Mesenchymal stem cell (in vitro differentiated cells and primary cell): ENCODE data around the gene DIPK2B.

Source experiments
- DNase-seq: peaks from one replicate; pipeline ENCODE4 v3.0.0-alpha.2; 2013
- H2AFZ ChIP-seq: one replicate; pipeline ENCODE4 v1.6.1; 2013; ENCODE audit warnings: low read depth, mild to moderate bottlenecking, control low read depth, inconsistent platforms, low read length, moderate library complexity
- H2AK5ac ChIP-seq: 2 replicates; pipeline ENCODE4 v1.6.1; 2013; ENCODE audit warnings: low read length, moderate library complexity, mild to moderate bottlenecking, inconsistent platforms; ENCODE audit not compliant: severe bottlenecking
- H2BK120ac ChIP-seq: one replicate; pipeline ENCODE4 v1.6.1; 2013; ENCODE audit warnings: low read depth, mild to moderate bottlenecking, inconsistent platforms, low read length, moderate library complexity
- H2BK12ac ChIP-seq, 2 experiments: one replicate each; pipeline ENCODE4 v1.6.1; 2013; ENCODE audit warnings: inconsistent platforms in 2 of 2, low read length in 2 of 2, mild to moderate bottlenecking in 2 of 2, moderate library complexity in 2 of 2, control low read depth in 1 of 2
- H2BK15ac ChIP-seq: one replicate; pipeline ENCODE4 v1.6.1; 2013; ENCODE audit warnings: mild to moderate bottlenecking, low read depth, inconsistent platforms; ENCODE audit not compliant: poor library complexity, severe bottlenecking
- H2BK5ac ChIP-seq: 2 replicates; pipeline ENCODE4 v1.6.1; 2013; ENCODE audit warnings: low read depth, mild to moderate bottlenecking, low read length, control low read depth, inconsistent platforms; ENCODE audit not compliant: poor library complexity, severe bottlenecking
- H3K14ac ChIP-seq, 2 experiments: one replicate each; pipeline ENCODE4 v1.6.1; 2013; ENCODE audit warnings: inconsistent platforms in 2 of 2, low read length in 2 of 2, control low read depth in 1 of 2, mild to moderate bottlenecking in 1 of 2, moderate library complexity in 1 of 2
- H3K18ac ChIP-seq, 2 experiments: one replicate each; pipeline ENCODE4 v1.6.1; 2013; ENCODE audit warnings: inconsistent platforms in 2 of 2, low read length in 2 of 2, control low read depth in 1 of 2, low read depth in 1 of 2, mild to moderate bottlenecking in 1 of 2
- H3K23ac ChIP-seq, 2 experiments: one replicate each; pipeline ENCODE4 v1.6.1; 2013; ENCODE audit warnings: inconsistent platforms in 2 of 2, low read length in 2 of 2, mild to moderate bottlenecking in 2 of 2, moderate library complexity in 2 of 2, control low read depth in 1 of 2
- H3K27ac ChIP-seq: 2 replicates; pipeline ENCODE4 v1.5.1; 2013; ENCODE audit warnings: mild to moderate bottlenecking, moderate library complexity, low read length, control low read depth, inconsistent platforms; ENCODE audit not compliant: poor library complexity, severe bottlenecking
- H3K27me3 ChIP-seq, 2 experiments: 2 replicates each; pipeline versions ENCODE4 v1.6.1 to v1.7.0; 2013; ENCODE audit warnings: low read length in 2 of 2, mild to moderate bottlenecking in 2 of 2, moderate library complexity in 2 of 2, control low read depth in 1 of 2, inconsistent platforms in 1 of 2; ENCODE audit not compliant: control insufficient read depth in 1 of 2, insufficient read depth in 1 of 2
- H3K36me3 ChIP-seq, 2 experiments: 2 replicates each; pipeline versions ENCODE4 v1.6.1 to v1.7.0; 2013; ENCODE audit warnings: low read length in 2 of 2, control low read depth in 1 of 2, inconsistent platforms in 1 of 2, low read depth in 1 of 2, mild to moderate bottlenecking in 1 of 2; ENCODE audit not compliant: insufficient read depth in 2 of 2, control insufficient read depth in 1 of 2
- H3K4ac ChIP-seq, 2 experiments: one replicate each; pipeline ENCODE4 v1.6.1; 2013; ENCODE audit warnings: inconsistent platforms in 2 of 2, low read length in 2 of 2, mild to moderate bottlenecking in 2 of 2, moderate library complexity in 2 of 2, control low read depth in 1 of 2, low read depth in 1 of 2
- H3K4me1 ChIP-seq: 2 replicates; pipeline ENCODE4 v1.6.1; 2013; ENCODE audit warnings: low read depth, low read length, control low read depth; ENCODE audit not compliant: control insufficient read depth, insufficient read depth
- H3K4me2 ChIP-seq: 2 replicates; pipeline ENCODE4 v1.6.1; 2013; ENCODE audit warnings: low read length, mild to moderate bottlenecking, inconsistent platforms; ENCODE audit not compliant: poor library complexity, severe bottlenecking
- H3K4me3 ChIP-seq, 2 experiments: 2 replicates each; pipeline versions ENCODE4 v1.5.1 to v1.7.0; 2013; ENCODE audit warnings: low read length in 2 of 2, mild to moderate bottlenecking in 2 of 2, control low read depth in 1 of 2, low read depth in 1 of 2; ENCODE audit not compliant: insufficient read depth in 1 of 2
- H3K79me1 ChIP-seq: replicated peaks from 2 replicates; pipeline ENCODE4 v1.6.1; 2013; ENCODE audit warnings: mild to moderate bottlenecking, control low read depth, low read length, inconsistent platforms; ENCODE audit not compliant: poor library complexity, severe bottlenecking
- H3K9ac ChIP-seq: 2 replicates; pipeline ENCODE4 v1.7.0; 2013; ENCODE audit warnings: mild to moderate bottlenecking, low read length, moderate library complexity
- H3K9me3 ChIP-seq: 2 replicates; pipeline ENCODE4 v1.7.0; 2013; ENCODE audit warnings: mild to moderate bottlenecking, low read length; ENCODE audit not compliant: control insufficient read depth
- H4K8ac ChIP-seq: one replicate; pipeline ENCODE4 v1.6.1; 2013; ENCODE audit warnings: inconsistent platforms, mild to moderate bottlenecking, low read length, moderate library complexity
- H4K91ac ChIP-seq: one replicate; pipeline ENCODE4 v1.6.1; 2013; ENCODE audit warnings: mild to moderate bottlenecking, low read length, inconsistent platforms
- WGBS: methylation state at CpG from one replicate; pipeline ENCODE4 v1.1.7; 2013; ENCODE audit warnings: mixed read lengths; 5-methylcytosine and 5-hydroxymethylcytosine counted together

Gene DIPK2B

DNA sequence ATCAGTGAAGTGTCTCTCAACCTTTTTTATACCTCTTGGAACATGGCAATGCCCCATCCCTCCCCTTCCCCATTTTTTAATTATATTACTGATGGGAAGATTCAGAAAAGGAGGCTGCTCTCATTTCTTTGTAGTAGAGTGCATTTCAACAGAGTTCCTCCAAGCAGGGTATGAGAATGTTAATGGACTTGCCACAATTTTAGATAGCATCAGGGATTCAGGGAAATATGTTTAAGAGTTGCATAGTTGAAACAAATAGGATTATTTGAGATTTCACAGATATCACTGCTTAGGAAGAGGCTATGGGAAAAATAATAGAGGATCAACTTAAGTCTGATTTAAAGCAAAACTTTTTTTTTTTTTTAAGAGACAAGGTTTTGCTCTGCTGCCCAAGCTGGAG is 46.2 kb downstream of the DIPK2B start:
- Histone ChIP-seq H2AK5ac (no peak overlapping the region), H2BK15ac (no peak overlapping the region), H3K27ac (no peak overlapping the region), H3K18ac (no peak overlapping the region), H3K4me2 (no peak overlapping the region), H4K8ac (no peak overlapping the region), H3K14ac (no peak overlapping the region), H3K9ac (no peak overlapping the region), H2BK5ac (no peak overlapping the region), H3K23ac (no peak overlapping the region), H3K36me3 (no peaks in the 10 kb centered on the region), H3K79me1 (no peaks in the 10 kb centered on the region), H3K4me1 (no peaks in the 10 kb centered on the region), H3K27me3 (peaks cover 0 to 24% of the 10 kb centered on the region in 2 experiments), H2BK12ac (no peak overlapping the region), H4K91ac (no peak overlapping the region), H3K4ac (no peak overlapping the region), H2BK120ac (no peak overlapping the region), H3K9me3 (no peaks in the 10 kb centered on the region), H2AFZ (no peak overlapping the region), H3K4me3 (no peak overlapping the region)
- no peak for DNase-seq

- H3K36me3 ChIP-seq: no peaks in the 10 kb centered on the region
- H3K4me1 ChIP-seq: no peaks in the 10 kb centered on the region
- H2BK5ac ChIP-seq: no peak overlapping the region
- WGBS: 100% methylated on average over 2 of the region's 4 CpGs
- no peak overlapping the region for H2BK15ac ChIP-seq
- peaks cover 0 to 29% of the 10 kb centered on the region in 2 experiments for H3K27me3 ChIP-seq
- no peak overlapping the region for H3K14ac ChIP-seq
- no peak overlapping the region for H3K23ac ChIP-seq
- no peak overlapping the region for H3K18ac ChIP-seq
- H3K9ac ChIP-seq: no peak overlapping the region
- no peak overlapping the region for H3K27ac ChIP-seq
- H3K4me2 ChIP-seq: no peak overlapping the region
- no peaks in the 10 kb centered on the region for H3K79me1 ChIP-seq
- no peak for DNase-seq
- H4K8ac ChIP-seq: no peak overlapping the region
- H2BK12ac ChIP-seq: no peak overlapping the region
- no peaks in the 10 kb centered on the region for H3K9me3 ChIP-seq
- H4K91ac ChIP-seq: no peak overlapping the region
- H3K4me3 ChIP-seq: no peak overlapping the region
- no peak overlapping the region for H2AK5ac ChIP-seq
- no peak overlapping the region for H2BK120ac ChIP-seq
- H3K4ac ChIP-seq: no peak overlapping the region
- H2AFZ ChIP-seq: no peak overlapping the region
These were observed 46.7 kb downstream of the DIPK2B start for GRCh38 chrX:45154033-45154360.
